ENCODE data around the gene HLCS. TPM values are rescaled to one million over a fixed set of nuclear protein-coding genes. Genes with fewer than 3 reads are reported as not detected.

Gene HLCS
- total RNA-seq, 1 donor from 2014 or later = 15.0 TPM

GRCh38 chr21:36904093-36904666, 62.3 kb downstream of the HLCS start:
- no peak for ATAC-seq
- intact Hi-C loops (cut with DNase I) = no loop called here
- no peak for DNase-seq (ENCODE audit: low spot score)

- intact Hi-C loops (cut with DNase I) = no loop called here
- no peak for ATAC-seq
- no peak for DNase-seq (ENCODE audit: low spot score)
Observed at GRCh38 chr21:36902793-36903192, 63.7 kb downstream of the HLCS start.

- ATAC-seq = no peak
- intact Hi-C loops (cut with DNase I) = no loop called here
- no peak for DNase-seq (ENCODE audit: low spot score)
Observed at GRCh38 chr21:36902331-36902730, 64.1 kb downstream of the HLCS start.

GRCh38 chr21:36901575-36901974, 64.9 kb downstream of the HLCS start:
- ATAC-seq (no peak), DNase-seq (ENCODE audit: low spot score) (no peak)

GRCh38 chr21:36893581-36893980, 72.9 kb downstream of the HLCS start:
- intact Hi-C loops (cut with DNase I) = no loop called here
- ATAC-seq (no peak), DNase-seq (ENCODE audit: low spot score) (no peak)

More at GRCh38 chr21:36901575-36901974, 64.9 kb downstream of the HLCS start:
- intact Hi-C loops (cut with DNase I) = no loop called here

- ATAC-seq (no peak), DNase-seq (ENCODE audit: low spot score) (no peak)
- intact Hi-C loops (cut with DNase I) = no loop called here
Observed at GRCh38 chr21:36892201-36892600, 74.3 kb downstream of the HLCS start.

- DNase-seq (ENCODE audit: low spot score) (no peak), ATAC-seq (no peak)
- intact Hi-C loops (cut with DNase I) = no loop called here
Observed at GRCh38 chr21:36891692-36892091, 74.8 kb downstream of the HLCS start.

- DNase-seq (ENCODE audit: low spot score) (no peak), ATAC-seq (no peak)
- intact Hi-C loops (cut with DNase I) = no loop called here
Observed at GRCh38 chr21:36891121-36891520, 75.3 kb downstream of the HLCS start.

GRCh38 chr21:36890086-36890485, 76.4 kb downstream of the HLCS start:
- DNase-seq (ENCODE audit: low spot score) = no peak
- no peak for ATAC-seq
- intact Hi-C loops (cut with DNase I) = no loop called here

- DNase-seq (ENCODE audit: low spot score) (no peak), ATAC-seq (no peak)
- intact Hi-C loops (cut with DNase I) = no loop called here
Observed at GRCh38 chr21:36889401-36889800, 77.1 kb downstream of the HLCS start.

- DNase-seq (ENCODE audit: low spot score) = no peak
- no peak for ATAC-seq
- intact Hi-C loops (cut with DNase I) = no loop called here
Observed at GRCh38 chr21:36888466-36888865, 78.0 kb downstream of the HLCS start.

- intact Hi-C loops (cut with DNase I) = no loop called here
- ATAC-seq (no peak), DNase-seq (ENCODE audit: low spot score) (no peak)
Observed at GRCh38 chr21:36887963-36888362, 78.5 kb downstream of the HLCS start.

- intact Hi-C loops (cut with DNase I) = no loop called here
- DNase-seq (ENCODE audit: low spot score) (no peak), ATAC-seq (no peak)
Observed at GRCh38 chr21:36883532-36884486, 82.7 kb downstream of the HLCS start.

- DNase-seq (ENCODE audit: low spot score) (no peak), ATAC-seq (no peak)
- intact Hi-C loops (cut with DNase I) = no loop called here
Observed at GRCh38 chr21:36882776-36883175, 83.7 kb downstream of the HLCS start.

GRCh38 chr21:36881228-36881627, 85.2 kb downstream of the HLCS start:
- intact Hi-C loops (cut with DNase I) = no loop called here
- DNase-seq (ENCODE audit: low spot score) (no peak), ATAC-seq (no peak)

GRCh38 chr21:36879827-36880226, 86.6 kb downstream of the HLCS start:
- intact Hi-C loops (cut with DNase I) = no loop called here
- DNase-seq (ENCODE audit: low spot score) (no peak), ATAC-seq (no peak)

- no peak for ATAC-seq
- intact Hi-C loops (cut with DNase I) = no loop called here
- DNase-seq (ENCODE audit: low spot score) = no peak
Observed at GRCh38 chr21:36877741-36878140, 88.7 kb downstream of the HLCS start.

GRCh38 chr21:36874665-36875064, 91.8 kb downstream of the HLCS start:
- intact Hi-C loops (cut with DNase I) = no loop called here
- ATAC-seq (no peak), DNase-seq (ENCODE audit: low spot score) (no peak)

- DNase-seq (ENCODE audit: low spot score) (no peak), ATAC-seq (no peak)
- intact Hi-C loops (cut with DNase I) = no loop called here
Observed at GRCh38 chr21:36873513-36873912, 93.0 kb downstream of the HLCS start.

- no peak for DNase-seq (ENCODE audit: low spot score)
- intact Hi-C loops (cut with DNase I) = no loop called here
- ATAC-seq = no peak
Observed at GRCh38 chr21:36867291-36867905, 99.1 kb downstream of the HLCS start.

Measured in sciatic nerve (tissue), 2 donors.